Hematopoietic multipotent progenitor cell (in vitro differentiated cells): ENCODE data around the gene CDON. TPM values are rescaled to one million over a fixed set of nuclear protein-coding genes. Genes with fewer than 3 reads are reported as not detected.
A peak's percentile ranks its signal among the peaks of the same experiment; 100 is the strongest.
"Not testable (repeated sequence)": the region's sequence is repeated elsewhere in the genome, so short reads cannot be mapped to it uniquely, and the experiment has no call there.

ENCODE experiments used
- DNase-seq, 3 donors: peaks; one replicate each; pipeline ENCODE4 v3.0.0-alpha.2; 2011 to 2015; ENCODE audit warnings: low read depth in 2 of 3, low spot score in 2 of 3
- total RNA-seq: library from RNA; depleted of rRNA; stranded (reverse); fragments of >200 nt; gene quantifications from one replicate; pipeline ENCODE4 v1.2.3, GENCODE V29; 2012

The CDON gene
- total RNA-seq, 1 donor = 0.27 TPM

GRCh38 chr11:125931116-125931515 lies 131.6 kb downstream of the CDON start:
- no peak for DNase-seq

GRCh38 chr11:125930076-125930450 lies 132.6 kb downstream of the CDON start:
- no peak for DNase-seq

DNA sequence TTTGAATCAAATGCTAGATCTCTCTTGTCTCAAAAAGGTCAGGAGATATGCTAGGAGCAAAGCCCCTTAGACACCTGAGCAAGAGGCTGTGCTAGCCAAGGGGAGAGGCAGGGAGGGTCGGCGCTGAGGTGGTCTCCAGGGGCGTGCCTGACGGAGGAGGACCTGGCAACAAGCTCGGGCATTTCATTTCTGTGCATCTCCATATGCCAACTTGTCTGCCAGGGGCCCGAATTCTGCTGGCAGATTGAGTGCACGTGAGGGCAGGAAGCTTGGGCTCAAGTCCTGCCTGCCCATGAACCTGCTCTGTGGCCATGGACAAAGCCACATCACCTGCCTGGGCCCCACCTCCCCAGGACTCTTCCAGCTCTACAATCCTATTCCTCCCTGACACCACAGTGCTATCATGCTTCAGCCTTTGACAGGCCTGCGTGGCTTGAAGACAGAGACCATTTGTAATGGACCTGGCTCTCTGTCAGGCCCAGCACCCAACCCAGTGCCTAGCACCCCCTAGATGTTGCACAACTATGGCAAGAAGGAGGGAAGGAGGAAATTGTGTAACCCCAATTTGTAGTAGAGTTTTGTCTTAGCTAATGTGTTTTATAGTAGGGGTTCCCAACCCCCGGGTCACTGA lies 133.1 kb downstream of the CDON start:
- DNase-seq = no peak

DNA sequence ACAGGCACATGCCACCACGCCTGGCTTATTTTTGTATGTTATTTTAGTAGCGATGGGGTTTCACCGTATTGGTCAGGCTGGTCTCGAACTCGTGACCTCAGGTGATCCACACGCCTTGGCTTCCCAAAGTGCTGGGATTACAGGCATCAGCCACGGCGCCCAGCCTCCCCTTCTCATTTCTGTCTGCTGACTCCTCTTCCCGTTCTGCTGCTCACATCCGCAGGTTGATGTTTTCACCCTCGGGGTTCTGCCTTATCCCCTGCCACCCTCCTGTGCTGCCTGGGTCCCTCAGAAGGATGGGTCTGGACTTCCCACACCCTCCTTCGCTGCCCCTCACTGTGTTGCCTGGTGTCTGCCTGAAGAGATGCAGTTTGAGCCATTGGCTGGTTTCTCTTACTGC lies 136.0 kb downstream of the CDON start:
- no peak for DNase-seq

- no peak for DNase-seq
Observed at GRCh38 chr11:125925804-125926203, 136.9 kb downstream of the CDON start.

DNA sequence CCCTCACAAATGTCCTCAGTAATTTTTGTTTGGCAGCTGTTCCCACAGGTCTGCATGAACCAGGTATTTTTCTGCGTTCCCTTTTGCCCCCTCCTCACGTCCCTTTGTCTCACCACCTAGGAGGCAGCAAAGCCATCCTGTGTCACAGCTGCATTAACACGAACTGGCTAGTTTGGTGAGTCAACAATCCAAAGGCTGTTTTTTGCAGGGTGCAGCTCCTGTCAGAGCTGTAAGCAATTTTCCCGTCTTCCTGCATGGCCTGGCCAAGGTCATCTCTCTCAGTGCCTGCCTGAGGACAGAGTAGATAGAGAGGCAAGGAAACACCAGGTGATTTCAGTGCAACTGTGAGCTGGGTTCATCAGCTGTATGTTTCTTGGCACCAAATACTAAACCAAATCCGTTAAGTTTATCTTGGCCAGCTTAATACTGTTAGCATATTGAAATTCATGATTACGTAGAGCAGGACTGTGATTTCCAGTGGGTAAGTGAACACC lies 137.4 kb downstream of the CDON start:
- no peak for DNase-seq

DNA sequence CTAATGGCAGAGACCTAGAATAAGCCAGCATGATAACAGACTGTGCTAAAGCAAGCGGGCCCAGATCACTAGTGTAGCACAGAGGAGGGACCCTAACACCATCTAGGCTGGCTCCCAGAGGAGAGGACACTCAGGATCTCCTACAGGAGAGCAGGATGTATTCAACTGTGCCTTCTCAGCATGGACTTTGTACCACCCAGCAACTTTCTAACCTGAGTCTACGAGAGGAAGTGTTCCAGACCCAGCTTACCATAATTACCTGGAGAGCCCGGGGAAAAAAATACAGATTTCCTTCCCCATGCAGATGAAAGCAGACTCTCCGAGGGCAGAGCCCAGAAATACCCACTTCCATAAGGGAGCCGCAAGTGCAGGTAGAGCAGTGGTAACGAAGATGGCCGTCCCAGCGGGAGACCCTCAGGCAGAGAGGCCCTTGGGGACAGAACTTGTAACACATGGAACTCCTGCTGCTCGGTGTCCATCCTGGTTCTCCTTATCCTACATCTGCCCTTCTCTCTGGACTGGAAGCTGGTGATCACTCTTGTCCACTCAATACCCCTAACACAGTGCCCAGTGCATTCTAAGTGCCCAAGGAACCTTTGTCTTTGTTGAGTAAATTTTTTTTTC lies 138.2 kb downstream of the CDON start:
- DNase-seq = no peak

GRCh38 chr11:125923633-125924032 lies 139.0 kb downstream of the CDON start:
- DNase-seq = no peak

GRCh38 chr11:125923012-125923579 lies 139.6 kb downstream of the CDON start:
- DNase-seq = peak; percentile 14 to 79 (median 55)

- DNase-seq = no peak
Observed at GRCh38 chr11:125922156-125922555, 140.5 kb downstream of the CDON start.

- no peak for DNase-seq
Observed at GRCh38 chr11:125921042-125921441, 141.6 kb downstream of the CDON start.

DNA sequence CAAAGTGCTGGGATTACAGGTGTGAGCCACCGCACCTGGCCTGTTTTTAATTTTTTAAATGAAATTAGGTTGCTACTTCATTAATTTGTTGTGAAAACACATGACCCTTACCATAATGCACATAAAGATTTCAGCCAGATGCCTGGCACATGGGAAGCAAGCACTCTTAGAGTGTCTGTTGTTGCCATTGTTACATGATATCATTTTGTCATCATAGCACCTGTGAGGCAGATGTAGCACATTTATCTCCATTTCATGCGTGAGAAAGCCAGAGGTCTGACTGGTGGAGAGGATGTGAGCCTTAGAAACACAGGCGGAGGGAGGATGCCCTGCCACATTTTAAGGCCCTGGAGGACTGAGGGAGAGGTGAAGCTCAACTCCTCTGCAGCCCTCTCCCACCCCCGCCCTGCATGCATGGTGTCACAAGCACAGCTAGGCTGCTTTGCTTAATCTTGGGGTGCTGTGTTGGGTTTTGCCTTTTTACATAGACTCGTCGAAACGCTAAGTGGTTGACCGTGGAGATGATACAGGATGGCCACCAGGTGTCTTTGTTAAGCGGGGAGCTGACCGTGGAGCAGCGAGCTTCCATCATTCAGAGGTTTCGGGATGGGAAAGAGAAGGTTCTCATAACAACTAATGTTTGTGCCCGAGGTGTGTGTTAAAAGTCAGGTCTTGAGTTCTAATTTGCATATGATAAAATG lies 144.4 kb downstream of the CDON start:
- DNase-seq = no peak

DNA sequence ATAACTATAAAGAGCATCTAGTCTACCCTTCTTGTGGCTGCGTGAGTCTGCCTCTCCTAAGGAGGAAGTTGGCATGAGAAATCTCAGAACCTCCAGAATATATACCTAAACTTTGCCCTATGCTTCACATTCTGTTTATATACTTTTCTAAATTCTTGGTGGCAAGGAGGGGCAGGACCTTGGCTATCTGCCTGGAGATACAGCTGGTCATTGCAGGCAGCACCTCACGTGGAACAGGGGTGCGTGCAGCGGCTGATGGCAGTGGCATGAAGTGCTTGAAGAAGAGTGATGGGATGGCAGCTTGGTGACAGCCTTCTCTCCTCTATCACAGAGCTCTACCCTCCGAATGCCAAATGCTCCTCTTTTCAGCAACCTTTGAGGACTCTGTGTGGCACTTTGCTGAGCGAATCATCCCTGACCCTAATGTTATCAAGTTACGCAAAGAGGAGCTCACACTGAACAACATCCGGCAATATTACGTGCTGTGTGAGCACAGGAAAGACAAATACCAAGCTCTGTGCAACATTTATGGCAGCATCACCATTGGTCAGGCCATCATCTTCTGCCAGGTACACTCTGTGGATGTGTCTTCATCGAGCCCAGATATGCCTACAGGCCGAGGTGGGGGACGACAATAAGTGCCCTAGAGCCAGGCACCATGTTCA lies 145.9 kb downstream of the CDON start:
- no peak for DNase-seq

GRCh38 chr11:125914601-125915000 lies 148.1 kb downstream of the CDON start:
- DNase-seq = not testable (repeated sequence)

DNA sequence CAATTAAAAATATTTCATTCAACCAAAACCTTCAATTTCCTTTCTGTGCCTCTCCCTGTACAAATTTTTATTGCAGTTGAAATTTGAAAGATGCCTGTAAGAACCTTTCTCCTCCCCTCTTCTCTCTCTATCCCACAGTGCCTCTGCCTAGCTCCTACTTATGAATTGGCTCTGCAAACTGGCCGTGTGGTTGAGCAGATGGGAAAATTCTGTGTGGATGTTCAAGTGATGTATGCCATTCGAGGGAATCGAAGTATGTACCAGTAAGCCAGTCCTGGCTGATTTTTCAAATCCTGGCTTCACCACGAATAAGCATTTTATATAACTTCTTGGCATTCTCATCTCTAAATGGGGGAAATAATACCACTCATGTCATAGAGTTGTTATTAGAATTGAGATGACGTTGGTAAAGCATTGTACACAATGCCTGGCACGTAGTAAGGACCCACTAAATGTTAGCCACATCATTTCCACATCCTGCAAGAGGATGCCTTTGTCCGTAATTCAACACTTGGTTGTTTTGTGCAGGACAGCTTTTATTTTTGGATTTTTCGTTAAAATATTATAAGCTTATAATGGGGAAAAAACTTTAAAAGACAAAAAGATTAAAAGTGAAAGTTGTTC lies 152.3 kb downstream of the CDON start:
- no peak for DNase-seq

Other genes with a start within 250 kb of the CDON start
- gene PATE4, start 229.6 kb downstream of the CDON start, total RNA-seq = not detected
- gene HYLS1, start 175.2 kb downstream of the CDON start, total RNA-seq = 1.1 TPM
- 5.1 TPM for gene PUS3, start 159.7 kb downstream of the CDON start, total RNA-seq
- gene DDX25, start 158.4 kb downstream of the CDON start, total RNA-seq = 0.54 TPM
- gene VSIG10L2, start 116.8 kb downstream of the CDON start, total RNA-seq = not detected
- 66.8 TPM for gene RPUSD4, start 148.8 kb upstream of the CDON start, total RNA-seq
- gene FAM118B, start 148.9 kb upstream of the CDON start, total RNA-seq = 7.0 TPM
- gene SRPRA, start 206.0 kb upstream of the CDON start, total RNA-seq = 113 TPM
- 17.2 TPM for gene FOXRED1, start 206.3 kb upstream of the CDON start, total RNA-seq
- gene TIRAP, start 220.2 kb upstream of the CDON start, total RNA-seq = 6.5 TPM
- gene DCPS, start 241.2 kb upstream of the CDON start, total RNA-seq = 18.9 TPM